Activated CD8-positive, alpha-beta memory T cell treated with anti-CD3 and anti-CD28 coated beads, Interleukin-2, amount 50 U/mL, for 24 hours (primary cell): ENCODE data around the gene MYCBP2.
"Not testable (repeated sequence)": the region's sequence is repeated elsewhere in the genome, so short reads cannot be mapped to it uniquely, and the experiment has no call there.

Experiments used
- DNase-seq: peaks from one replicate; pipeline ENCODE4 v3.0.0-alpha.2; 2020; ENCODE audit errors: extremely low read depth

The MYCBP2 gene

DNA sequence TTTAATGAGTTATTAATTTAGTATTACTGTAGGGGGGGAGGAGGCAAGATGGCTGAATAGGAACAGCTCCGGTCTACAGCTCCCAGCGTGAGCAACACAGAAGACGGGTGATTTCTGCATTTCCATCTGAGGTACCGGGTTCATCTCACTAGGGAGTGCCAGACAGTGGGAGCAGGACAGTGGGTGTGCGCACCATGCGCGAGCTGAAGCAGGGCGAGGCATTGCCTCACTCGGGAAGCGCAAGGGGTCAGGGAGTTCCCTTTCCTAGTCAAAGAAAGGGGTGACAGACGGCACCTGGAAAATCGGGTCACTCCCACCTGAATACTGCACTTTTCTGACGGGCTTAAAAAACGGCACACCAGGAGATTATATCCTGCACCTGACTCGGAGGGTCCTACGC, 127.9 kb downstream of the MYCBP2 start:
- DNase-seq: not testable (repeated sequence)

GRCh38 chr13:77196052-77196618, 130.8 kb downstream of the MYCBP2 start:
- no peak for DNase-seq

GRCh38 chr13:77190349-77190958, 136.4 kb downstream of the MYCBP2 start:
- no peak for DNase-seq

GRCh38 chr13:77185721-77186120, 141.2 kb downstream of the MYCBP2 start:
- no peak for DNase-seq

DNA sequence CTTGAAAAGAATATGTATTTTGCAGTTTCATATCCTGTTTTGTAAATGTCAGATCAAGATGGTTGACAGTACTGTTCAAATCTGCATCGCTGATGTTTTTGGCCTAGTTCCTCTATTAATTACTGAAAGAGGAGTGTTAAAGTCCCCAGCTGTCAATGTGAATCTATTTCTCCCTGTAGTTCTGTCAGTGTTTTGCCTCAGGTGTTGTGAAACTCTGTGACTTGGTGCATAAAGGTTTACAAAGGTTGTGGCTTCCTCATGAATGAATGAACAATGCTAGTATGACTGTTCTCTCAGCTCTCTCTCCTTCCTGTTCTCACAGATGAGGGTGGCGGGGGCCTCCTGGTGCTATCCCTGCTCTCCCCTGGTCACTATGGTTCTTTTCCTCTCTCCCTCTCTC, 142.4 kb downstream of the MYCBP2 start:
- no peak for DNase-seq

- DNase-seq: no peak
Observed at GRCh38 chr13:77180011-77180410, 146.9 kb downstream of the MYCBP2 start.

DNA sequence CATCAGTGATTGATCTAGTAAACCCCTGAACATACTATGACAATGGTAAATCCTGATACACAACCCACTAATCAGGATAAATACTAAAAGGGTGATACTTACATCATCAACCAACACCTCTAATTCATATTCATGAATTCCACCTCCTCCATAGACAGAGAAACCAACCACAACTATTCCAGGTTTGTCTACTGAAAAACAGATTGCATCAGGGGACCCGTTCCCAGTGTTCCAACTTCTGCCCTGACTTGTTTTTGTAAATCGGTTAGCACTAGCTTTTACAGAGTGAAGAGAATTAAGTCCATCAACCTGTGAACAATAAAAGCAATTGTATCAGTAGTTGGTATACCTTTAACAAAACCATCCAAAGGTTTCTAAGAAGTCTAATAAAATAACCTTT, 149.2 kb downstream of the MYCBP2 start:
- no peak for DNase-seq

DNA sequence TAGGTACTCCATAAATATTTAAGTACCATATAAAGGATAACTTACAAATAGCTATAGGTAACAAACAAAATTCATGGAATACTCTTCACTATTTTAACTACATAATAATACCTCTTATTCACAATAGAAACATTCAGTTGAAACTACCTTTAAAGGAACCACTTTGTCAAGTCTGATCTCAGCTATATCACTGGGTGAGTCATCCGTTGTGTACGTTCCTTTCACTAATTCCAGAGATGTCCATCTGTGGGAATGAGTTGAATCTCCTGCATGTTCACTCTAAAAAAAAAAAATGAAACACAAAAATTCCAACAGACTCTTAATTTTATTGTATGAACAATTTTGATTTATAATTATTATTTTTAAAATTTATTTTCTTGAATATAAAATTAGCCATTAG, 150.5 kb downstream of the MYCBP2 start:
- no peak for DNase-seq

DNA sequence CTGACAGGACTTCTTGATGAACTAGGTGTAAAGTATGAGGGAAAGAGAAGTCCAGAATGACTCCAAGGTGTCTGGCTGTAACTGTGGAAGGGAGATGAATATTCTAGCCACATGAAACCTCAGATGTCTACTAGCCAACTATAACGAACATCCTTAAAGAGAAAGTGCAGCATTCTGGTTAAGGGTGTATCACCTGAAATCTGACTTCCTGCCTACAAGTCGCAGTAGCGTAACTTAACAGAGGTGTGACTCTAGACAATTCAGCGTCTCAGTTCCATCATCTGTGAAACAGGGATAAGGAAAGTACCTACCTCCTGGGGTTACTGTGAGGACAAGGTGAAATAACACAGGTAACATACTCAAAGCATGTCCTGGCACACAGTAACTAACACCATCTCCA, 154.2 kb downstream of the MYCBP2 start:
- DNase-seq: no peak

DNA sequence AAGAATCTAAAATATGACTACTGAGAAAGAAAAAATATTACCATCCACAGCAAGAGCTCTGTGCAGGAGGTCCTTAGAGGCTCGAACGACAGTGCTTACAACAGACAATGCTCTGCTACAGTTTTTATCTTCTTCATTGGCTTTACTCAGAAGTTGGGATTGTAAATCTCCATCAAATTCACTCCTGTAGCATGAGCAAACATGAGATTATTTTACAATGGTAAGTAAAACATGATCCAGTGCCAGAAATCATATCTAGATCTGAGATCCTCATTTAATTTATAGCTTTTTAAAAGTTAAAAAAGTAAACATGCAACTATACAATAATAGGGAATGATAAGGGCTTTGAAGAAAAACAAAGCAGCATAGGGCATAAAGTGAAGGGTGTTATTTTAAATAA, 155.4 kb downstream of the MYCBP2 start:
- no peak for DNase-seq

GRCh38 chr13:77168237-77168636, 158.7 kb downstream of the MYCBP2 start:
- DNase-seq: no peak

DNA sequence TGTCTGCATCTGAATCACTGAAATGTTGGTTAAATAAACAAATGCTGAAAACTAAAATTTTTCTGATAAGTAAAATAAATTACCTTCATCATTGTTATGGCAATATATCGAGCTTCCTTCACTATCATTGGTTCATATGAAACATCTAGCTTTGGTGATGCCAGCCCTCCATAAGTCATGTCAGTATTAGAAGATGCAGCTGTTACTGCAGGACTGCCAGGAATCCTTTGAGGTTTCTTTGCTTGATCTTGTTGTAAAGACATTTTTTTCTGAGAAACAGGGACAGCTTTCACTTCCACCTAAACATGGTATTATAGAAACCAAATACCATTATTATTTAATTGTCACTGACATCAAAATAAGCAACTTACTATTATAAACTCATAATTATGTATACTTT, 176.2 kb downstream of the MYCBP2 start:
- DNase-seq: no peak

DNA sequence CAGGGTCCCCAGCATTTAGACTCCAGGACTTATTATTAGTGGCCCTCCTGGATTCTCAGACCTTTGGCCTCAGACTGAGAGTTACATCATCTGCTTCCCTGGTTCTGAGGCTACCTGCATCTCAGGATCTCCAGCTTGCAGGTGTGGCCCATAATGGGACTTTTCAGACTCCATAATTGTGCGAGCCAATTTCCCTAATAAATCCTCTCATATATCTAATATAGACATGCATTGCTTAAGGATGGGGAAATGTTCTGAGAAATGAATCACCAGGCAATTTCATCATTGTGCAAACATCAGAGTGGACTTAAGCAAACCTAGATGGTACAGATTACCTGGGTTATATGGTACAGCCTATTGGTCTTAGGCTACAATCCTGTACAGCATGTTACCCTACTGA, 183.5 kb downstream of the MYCBP2 start:
- no peak for DNase-seq

DNA sequence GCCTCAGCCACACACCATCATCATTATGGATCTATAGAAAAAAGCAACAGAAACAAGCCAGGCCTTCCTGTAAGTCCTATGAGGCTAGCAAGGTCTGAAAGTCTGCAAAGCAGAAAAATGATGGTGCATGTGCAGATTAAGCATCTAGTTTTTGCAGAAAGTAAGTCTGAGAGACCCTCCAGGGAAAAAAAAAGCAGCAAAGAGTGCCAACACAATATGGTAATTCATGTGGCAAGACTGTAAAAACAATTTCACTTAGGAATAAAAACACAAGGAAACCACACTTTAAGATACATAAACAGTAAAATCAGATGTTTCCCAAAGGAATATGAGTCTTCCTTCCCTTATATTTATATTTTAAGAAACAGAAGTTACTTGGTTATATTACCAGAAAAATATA, 187.6 kb downstream of the MYCBP2 start:
- DNase-seq: no peak

DNA sequence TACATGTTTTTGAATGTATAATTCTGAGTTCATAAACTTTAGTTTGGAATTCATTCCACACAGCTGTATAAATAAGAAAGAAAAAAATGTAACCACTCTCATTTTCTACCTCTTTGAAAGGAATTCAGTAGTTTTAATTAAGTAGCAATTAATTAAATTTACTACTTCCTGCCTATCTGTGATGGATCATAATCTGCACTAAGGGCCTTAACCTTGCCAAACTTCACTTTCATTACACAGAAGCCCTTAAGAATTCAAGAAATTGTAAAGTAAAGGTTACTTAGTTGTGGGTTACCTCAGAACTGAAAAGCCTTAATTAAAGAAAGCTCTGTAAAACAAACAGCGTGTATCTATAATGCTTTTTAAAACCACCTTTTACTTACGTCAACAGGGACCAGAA, 188.1 kb downstream of the MYCBP2 start:
- DNase-seq: no peak

- no peak for DNase-seq
Observed at GRCh38 chr13:77136902-77137420, 189.9 kb downstream of the MYCBP2 start.

GRCh38 chr13:77124423-77124822, 202.5 kb downstream of the MYCBP2 start:
- no peak for DNase-seq

DNA sequence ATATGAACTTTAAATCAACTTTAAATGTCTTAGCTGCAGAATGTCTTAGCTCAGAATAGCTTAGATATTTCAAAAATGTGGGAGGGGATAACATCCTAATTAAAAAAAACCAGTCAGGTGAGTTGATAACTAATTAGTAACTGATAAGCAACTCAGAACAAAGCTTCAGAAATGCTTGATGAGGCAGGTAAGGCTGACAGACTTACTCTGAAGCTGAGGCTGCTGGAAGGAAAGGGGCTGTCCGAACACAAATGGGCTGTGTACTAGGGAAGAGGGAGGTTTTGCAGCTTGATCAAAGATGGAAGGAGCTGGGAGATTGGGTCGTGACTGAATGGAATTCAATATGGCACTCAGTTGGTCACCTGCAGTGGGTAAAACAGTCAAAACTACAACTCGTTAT, 208.8 kb downstream of the MYCBP2 start:
- no peak for DNase-seq

GRCh38 chr13:77114271-77114670, 212.6 kb downstream of the MYCBP2 start:
- DNase-seq: no peak

GRCh38 chr13:77113496-77113895, 213.4 kb downstream of the MYCBP2 start:
- no peak for DNase-seq

DNA sequence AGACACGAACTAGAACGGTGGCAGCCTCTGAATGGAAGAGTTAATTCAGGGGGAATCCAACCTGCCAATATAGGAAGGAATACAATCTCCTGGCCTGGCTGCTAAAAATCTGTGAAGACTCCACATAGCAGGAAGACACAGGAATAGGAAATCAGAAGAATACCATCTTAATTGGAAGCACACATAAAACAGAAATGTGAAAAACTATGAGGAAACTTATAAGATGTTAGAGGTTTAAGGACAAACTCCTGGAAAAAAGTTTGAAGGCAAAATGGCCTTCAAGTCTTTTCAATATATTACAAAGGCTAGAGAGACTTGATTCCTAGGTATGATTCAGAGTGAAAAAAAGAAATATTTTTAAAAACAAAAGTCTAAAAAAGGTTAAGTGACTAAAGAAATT, 221.8 kb downstream of the MYCBP2 start:
- DNase-seq: no peak

DNA sequence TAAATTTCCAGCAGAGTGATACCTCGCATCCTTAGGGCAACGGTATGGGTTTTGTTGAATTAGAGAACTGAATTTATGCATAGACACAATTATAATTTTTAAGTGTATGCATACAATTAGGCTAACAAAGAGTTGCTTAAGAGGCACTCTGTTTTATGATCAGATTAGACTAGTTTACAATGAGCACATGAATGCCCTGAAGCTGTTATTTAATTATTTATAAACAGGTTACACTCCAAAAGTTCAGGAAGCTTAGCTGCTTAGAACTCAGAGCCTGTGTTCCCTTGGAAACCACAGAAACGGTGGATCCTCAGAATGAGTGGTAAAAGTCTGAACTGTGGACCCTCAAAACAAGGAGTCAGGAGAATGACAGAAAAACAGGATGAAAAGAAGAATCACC, 227.5 kb downstream of the MYCBP2 start:
- no peak for DNase-seq

GRCh38 chr13:77095288-77095687, 231.6 kb downstream of the MYCBP2 start:
- no peak for DNase-seq

DNA sequence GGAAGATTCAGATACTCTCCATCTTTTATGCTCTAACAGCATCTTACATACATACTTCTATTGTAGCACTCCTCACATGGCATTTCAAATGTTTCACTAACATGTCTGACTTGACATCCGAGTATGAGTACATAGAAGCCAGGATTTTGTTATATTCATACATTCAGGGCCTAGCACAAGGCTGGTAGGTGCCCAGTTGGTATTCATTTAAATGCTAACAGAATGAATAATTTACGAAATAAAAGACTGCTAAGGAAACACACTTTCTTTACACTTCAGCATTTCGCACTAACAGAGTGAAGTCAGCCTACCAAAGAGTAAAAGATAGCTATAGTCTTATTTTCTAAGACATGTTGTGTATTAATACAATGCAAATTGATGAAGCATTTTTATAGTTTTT, 232.1 kb downstream of the MYCBP2 start:
- DNase-seq: no peak
